GM19099 (cell line): Measurements from ENCODE around the gene DOCK11.

Experiments
- POLR2A ChIP-seq: IDR thresholded peaks from 3 replicates; pipeline ENCODE4 v1.6.1; 2011; ENCODE audit warnings: low read depth; ENCODE audit not compliant: insufficient read length; ENCODE audit errors: extremely low read depth

The DOCK11 gene

DNA sequence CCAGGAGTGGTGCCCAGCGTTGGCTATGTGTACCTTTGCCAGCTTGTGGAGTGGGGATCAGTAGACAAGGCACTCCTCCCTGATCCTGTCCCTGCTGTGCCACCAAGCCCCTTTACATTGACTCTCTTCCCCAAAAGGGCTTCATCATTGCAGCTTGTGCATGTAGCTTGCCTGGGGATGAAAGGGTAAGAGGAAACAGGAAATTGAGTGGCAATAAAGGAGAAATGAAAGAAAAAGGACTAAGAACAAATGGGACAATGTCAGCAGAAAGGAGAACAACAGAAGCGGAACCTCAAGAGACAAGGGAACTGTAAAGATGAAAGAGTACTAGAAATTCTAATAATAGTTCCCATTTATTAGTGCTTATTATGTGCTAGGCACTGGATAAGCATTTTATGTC is 223.1 kb downstream of the DOCK11 start:
- TF ChIP-seq POLR2A = no peak

- TF ChIP-seq POLR2A = no peak
Measured at GRCh38 chrX:118720058-118720707, 224.6 kb downstream of the DOCK11 start.

- TF ChIP-seq POLR2A = no peak
Measured at GRCh38 chrX:118723376-118723775, 227.8 kb downstream of the DOCK11 start.

DNA sequence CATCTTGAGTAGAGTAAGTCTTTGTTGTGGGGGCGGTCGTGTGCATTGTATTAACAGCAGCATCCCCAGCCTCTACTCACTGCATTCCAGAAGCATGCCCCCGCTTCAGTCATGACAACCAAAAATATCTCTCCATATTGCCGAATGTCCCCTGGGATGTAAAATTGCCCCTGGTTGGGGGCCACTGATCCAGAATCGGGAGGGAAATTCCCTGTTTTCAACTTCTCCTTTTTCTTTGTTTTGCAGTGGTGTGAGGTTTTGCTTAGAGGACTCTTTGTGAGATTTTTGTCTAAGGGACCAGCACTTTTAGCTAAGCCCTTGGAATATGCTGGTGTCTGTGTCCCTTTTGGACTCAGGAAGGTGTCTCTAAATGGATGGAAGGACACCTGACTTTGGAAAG is 228.8 kb downstream of the DOCK11 start:
- no peak for TF ChIP-seq POLR2A

DNA sequence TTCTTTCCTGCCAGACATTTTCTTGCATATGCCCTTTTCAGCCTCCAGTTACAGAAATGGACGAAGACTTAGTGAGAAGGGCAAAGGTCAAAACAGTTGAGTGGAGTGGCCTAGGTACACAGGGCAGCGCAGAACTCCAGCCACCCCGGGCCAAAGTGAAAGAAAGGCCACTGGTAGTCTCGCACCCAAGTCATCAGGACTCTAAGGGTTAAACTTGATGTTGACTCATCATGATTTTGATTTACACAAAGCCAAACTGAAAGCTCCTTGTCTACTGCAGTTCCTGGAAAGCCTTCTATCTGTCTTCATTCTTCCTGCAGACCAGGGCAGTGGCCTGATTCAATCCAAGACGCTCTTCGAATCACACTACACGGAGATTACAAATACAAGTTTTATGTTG is 229.2 kb downstream of the DOCK11 start:
- TF ChIP-seq POLR2A = no peak

- TF ChIP-seq POLR2A = no peak
Measured at GRCh38 chrX:118726396-118726795, 230.8 kb downstream of the DOCK11 start.

DNA sequence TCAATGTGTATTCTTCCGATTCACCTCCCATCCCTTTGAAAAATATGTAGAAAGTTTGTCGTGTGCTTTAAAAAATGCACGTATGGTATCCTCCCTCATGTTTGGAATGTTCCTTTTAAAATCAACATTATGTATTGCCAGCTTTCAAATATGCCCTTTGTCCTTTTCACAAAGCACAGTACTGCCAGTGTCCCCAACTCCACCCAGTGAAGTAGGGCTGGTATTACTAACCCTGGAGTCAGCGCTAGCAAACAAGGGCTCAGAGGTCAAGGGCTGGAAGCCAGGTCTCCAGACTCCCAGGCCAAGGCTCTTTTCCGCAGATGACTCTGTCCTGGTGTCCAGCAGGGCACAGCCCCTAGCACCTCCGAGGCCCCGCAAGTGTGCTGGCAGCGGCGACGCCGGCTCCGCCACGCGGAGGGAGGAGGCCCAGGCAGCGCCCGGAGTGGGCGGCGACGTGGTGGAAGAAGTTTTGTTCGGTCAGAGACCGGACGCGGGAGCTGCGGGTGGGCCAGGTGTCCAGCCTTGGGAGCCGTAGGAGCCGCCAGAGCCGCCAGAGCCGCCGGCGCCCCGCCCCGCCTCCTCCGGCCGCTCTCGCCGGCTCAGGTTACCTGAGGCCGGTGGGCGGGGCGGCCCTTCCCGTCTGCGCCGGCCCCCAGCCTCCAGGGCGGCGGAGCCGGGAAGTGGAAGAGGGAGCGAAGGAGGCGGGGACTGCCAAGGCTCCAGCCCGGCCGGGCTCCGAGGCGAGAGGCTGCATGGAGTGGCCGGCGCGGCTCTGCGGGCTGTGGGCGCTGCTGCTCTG is 231.5 kb downstream of the DOCK11 start, which contains the start of gene IL13RA1:
Gene IL13RA1, plus strand, starts transcription at position 720 of the 799 bp plus-strand sequence. Its CDS starts 33 bp downstream, at position 753.
- no peak for TF ChIP-seq POLR2A

- TF ChIP-seq POLR2A = no peak
Measured at GRCh38 chrX:118727686-118728339, 232.2 kb downstream of the DOCK11 start.

GRCh38 chrX:118729042-118729652 is 233.5 kb downstream of the DOCK11 start:
- TF ChIP-seq POLR2A = no peak

DNA sequence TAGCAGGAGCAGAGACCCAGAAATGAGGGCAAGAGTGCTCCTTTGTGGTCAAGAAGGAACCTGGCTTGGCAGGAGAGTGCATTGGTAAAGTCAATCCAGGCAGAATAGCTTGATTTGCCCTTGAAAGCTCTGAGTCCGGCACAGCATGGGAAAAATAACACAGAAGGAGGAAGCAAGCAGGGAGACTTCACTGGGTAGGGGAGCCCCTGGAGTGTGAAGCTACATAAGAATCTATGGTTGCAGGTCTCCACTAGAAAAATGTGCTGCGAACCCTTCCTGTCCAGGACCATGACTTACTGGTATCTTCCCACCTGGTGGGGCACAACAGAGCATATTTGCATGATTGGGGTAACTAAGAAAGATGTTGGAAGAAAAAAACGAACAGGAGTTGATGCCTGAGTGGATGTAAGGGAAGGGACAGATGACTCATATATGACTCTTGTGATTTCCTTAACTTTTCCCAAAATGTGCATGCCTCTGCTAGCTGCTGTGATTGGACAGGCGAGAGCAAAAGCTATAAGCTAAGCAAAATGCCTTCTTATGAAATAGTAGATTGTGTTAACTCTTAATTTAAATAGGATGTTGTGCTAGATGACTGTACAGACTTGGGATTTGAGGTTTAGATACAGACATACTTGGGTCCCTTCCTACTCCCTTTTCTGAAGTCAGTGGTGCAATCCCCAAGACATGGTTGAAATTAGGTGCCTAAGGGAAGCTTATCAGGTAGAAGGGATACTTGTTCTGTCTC is 235.1 kb downstream of the DOCK11 start:
- no peak for TF ChIP-seq POLR2A

DNA sequence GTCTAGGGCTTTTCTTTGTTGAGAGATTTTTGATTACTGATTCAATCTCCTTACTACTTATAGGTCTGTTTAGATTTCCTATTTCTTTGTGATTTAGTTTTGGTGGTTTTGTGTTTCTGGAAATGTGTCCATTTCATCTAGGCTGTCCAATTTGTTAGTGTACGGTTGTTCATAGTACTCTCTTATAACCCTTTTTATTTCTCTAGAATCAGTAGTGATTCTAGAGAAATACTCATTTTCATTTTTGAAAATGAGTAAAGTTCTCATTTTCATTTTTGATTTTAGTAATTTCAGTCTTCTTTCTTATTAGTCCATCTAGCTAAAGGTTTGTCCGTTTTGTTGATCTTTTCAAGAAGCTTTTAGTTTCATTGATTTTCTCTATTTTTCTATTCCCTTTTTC is 239.3 kb downstream of the DOCK11 start:
- TF ChIP-seq POLR2A = no peak
